Parathyroid adenoma (tissue), 2 donors: ENCODE data around the gene SPATS2.

Experiments used
- H2AFZ ChIP-seq: fragments of 300-600 bp; sonication (generic); one replicate; pipeline ENCODE4 v1.7.0; 2017; ENCODE audit warnings: antibody characterized with exemption, mild to moderate bottlenecking
- H3K27ac ChIP-seq: fragments of 300-600 bp; sonication (generic); one replicate; pipeline ENCODE4 v1.7.0; 2017
- H3K27me3 ChIP-seq: fragments of 300-600 bp; sonication (generic); one replicate; pipeline ENCODE4 v1.7.0; 2017; ENCODE audit warnings: low read length; ENCODE audit not compliant: control insufficient read depth, insufficient read depth
- H3K36me3 ChIP-seq: fragments of 300-600 bp; sonication (generic); one replicate; pipeline ENCODE4 v1.7.0; 2017; ENCODE audit warnings: low read length; ENCODE audit not compliant: control insufficient read depth, insufficient read depth
- H3K4me1 ChIP-seq: fragments of 300-600 bp; sonication (generic); one replicate; pipeline ENCODE4 v1.7.0; 2017; ENCODE audit warnings: control low read depth
- H3K4me2 ChIP-seq: fragments of 300-600 bp; sonication (generic); one replicate; pipeline ENCODE4 v1.7.0; 2017; ENCODE audit warnings: low read length
- H3K4me3 ChIP-seq: fragments of 300-600 bp; sonication (generic); one replicate; pipeline ENCODE4 v1.7.0; 2017; ENCODE audit warnings: low read depth, low read length
- H3K79me2 ChIP-seq: fragments of 300-600 bp; sonication (generic); one replicate; pipeline ENCODE4 v1.7.0; 2017; ENCODE audit warnings: control low read depth
- H3K9ac ChIP-seq: fragments of 300-600 bp; sonication (generic); one replicate; pipeline ENCODE4 v1.7.0; 2017; ENCODE audit warnings: mild to moderate bottlenecking
- H3K9me3 ChIP-seq: fragments of 300-600 bp; sonication (generic); one replicate; pipeline ENCODE4 v1.7.0; 2017; ENCODE audit warnings: low read length; ENCODE audit not compliant: control insufficient read depth
- TF ChIP-seq, protein P1 (sequence below): fragments of 300-600 bp; sonication (generic); IDR thresholded peaks from one replicate; pipeline ENCODE4 v1.7.0; 2017; ENCODE audit warnings: antibody characterized with exemption, mild to moderate bottlenecking
- donor health status: primary hyperparathyroidism.

Gene SPATS2

DNA sequence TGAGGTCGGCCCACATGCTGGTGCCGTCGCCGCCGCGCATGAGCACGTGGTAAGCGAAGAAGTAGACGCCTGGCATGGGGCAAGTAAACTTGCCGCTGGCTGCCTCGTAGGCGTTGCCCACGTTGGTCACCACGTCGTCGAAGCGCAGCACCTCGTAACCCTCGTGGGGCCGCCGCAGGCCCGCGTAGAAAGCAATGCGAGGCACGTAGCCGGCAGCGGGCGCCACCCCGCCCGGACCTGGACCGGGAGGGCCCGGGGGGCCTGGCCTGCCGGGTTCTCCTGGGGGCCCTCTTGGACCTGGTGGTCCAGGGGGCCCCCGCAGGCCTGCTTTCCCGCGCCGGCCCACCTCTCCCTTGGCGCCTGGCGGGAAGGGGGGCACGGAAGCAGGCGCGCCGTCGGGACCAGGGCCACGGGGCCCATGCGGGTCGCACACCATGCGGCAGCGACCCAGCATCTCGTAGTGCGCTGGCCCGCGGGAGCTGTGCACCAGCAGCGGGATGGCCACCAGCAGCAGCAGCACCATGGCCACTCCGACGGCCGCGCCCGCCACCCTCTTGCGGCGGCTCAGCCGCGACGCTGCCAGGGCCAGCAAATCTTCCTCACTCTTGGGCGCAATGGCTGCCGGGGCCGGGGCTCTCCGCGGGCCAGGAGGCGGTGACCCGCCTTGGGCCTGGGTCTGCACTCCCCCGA is 31.2 kb upstream of the SPATS2 start:
- no peaks in the 10 kb centered on the region for H3K27me3 ChIP-seq

DNA sequence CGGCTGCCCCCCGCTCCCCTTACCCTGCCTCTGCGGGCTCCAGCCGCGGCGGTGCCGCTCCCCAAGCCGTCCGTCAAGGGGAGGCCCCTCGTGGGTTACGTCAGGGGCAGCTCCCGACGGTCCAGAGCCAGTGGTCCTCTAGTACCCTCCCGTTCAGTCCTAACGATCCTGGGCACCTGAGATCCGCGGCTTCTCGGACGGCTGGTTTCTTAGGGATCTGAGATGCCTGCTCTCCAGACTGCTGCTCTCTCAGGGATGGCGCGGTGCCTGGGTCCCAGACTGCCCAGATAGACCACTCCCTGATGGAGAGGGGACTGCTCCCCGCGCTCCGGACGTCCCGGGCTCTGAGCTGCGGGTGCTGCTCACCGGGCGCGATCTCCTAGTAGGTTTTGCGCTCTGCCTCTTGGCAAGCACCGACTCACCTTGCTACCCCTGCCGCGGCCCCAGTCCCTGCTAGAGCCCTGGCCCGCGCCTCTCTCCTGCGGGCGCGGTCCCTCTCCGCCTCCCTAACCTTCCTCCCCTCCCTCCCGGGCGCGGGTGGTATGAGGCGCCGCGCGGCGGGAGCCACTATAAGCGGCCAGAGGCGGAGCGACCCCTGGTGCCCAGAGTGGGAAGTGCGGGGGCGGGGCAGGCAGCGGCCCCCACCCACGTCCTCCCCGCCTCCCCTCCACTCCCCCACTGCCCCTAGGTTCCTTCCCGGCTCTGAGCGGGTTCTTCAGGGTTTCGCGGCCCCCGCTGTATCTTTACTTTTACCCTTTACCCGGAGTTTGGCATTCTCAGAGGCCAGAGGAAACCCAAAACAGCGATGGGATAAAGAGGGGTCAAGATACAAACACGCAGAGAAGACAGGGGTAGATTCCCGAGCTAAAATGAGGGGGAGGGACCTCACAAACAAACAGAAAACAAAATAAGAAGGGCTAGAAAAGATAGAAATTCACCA is 30.3 kb upstream of the SPATS2 start, which contains the start of gene C1QL4:
TSS of gene C1QL4 (minus strand) at position 544 of the 940 bp plus-strand sequence. CDS start 711 bp downstream, outside the sequence.
- Histone ChIP-seq H3K9ac (no peak within 1 kb of the TSS), H3K4me2 (peak within 1 kb of the TSS; percentile 86), H3K9me3 (no peaks in the 10 kb centered on the region), H3K36me3 (no peaks in the 10 kb centered on the region), H3K27me3 (no peaks in the 10 kb centered on the region), H3K4me1 (peaks cover 9% of the 10 kb centered on the region), H3K79me2 (no peaks in the 10 kb centered on the region), H3K27ac (no peak within 1 kb of the TSS), H3K4me3 (peak within 1 kb of the TSS; percentile 50), H2AFZ (peak within 1 kb of the TSS; percentile 85)
- TF ChIP-seq, protein P1, sequence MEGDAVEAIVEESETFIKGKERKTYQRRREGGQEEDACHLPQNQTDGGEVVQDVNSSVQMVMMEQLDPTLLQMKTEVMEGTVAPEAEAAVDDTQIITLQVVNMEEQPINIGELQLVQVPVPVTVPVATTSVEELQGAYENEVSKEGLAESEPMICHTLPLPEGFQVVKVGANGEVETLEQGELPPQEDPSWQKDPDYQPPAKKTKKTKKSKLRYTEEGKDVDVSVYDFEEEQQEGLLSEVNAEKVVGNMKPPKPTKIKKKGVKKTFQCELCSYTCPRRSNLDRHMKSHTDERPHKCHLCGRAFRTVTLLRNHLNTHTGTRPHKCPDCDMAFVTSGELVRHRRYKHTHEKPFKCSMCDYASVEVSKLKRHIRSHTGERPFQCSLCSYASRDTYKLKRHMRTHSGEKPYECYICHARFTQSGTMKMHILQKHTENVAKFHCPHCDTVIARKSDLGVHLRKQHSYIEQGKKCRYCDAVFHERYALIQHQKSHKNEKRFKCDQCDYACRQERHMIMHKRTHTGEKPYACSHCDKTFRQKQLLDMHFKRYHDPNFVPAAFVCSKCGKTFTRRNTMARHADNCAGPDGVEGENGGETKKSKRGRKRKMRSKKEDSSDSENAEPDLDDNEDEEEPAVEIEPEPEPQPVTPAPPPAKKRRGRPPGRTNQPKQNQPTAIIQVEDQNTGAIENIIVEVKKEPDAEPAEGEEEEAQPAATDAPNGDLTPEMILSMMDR: peak; percentile 98

More for the DNA sequence above, 31.2 kb upstream of the SPATS2 start:
- H3K79me2 ChIP-seq: no peaks in the 10 kb centered on the region
- H3K27ac ChIP-seq: no peak overlapping the region
- H3K4me2 ChIP-seq: no peak overlapping the region
- no peak overlapping the region for H3K4me3 ChIP-seq
- no peaks in the 10 kb centered on the region for H3K36me3 ChIP-seq
- peak overlapping the region; percentile 85 for H2AFZ ChIP-seq
- TF ChIP-seq, protein P1: no peak
- H3K9me3 ChIP-seq: no peaks in the 10 kb centered on the region
- peaks cover 9% of the 10 kb centered on the region for H3K4me1 ChIP-seq
- no peak overlapping the region for H3K9ac ChIP-seq

DNA sequence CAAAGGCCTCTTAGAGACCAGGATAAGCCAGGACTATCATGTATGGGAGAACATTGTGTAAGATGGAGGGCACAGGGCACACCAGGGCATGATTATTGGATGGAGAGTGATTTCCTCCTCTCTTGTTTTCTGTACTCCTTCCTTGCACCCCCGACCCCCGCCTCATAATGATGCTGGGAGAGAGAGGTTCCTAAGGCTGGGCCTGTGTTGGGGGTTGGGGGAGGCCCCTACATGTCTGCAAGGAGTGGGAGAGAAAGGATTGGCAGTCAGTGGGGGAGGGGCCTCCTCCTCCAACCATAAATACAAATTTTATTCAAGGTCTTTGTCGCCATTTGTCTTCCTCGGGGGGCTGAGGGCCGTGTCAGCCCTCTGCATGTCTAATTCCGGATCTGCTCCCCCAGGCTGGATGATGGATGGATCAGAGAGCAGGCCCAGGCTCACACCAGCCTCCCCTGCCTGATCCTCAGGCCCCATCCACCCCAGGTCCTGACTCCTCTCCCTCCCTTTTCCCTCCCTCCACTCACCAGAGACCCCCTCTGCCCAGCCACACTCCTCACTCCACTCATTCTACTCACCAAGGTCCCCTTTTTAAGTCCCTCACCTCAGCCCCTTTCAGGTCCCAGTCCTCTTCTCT is 28.3 kb upstream of the SPATS2 start:
- Histone ChIP-seq H3K4me2 (no peak overlapping the region), H3K27me3 (no peaks in the 10 kb centered on the region), H3K36me3 (no peaks in the 10 kb centered on the region), H3K4me3 (no peak overlapping the region), H3K79me2 (no peaks in the 10 kb centered on the region), H2AFZ (no peak overlapping the region), H3K9me3 (no peaks in the 10 kb centered on the region), H3K9ac (no peak overlapping the region), H3K4me1 (peaks cover 17% of the 10 kb centered on the region), H3K27ac (no peak overlapping the region)
- TF ChIP-seq, protein P1: no peak

DNA sequence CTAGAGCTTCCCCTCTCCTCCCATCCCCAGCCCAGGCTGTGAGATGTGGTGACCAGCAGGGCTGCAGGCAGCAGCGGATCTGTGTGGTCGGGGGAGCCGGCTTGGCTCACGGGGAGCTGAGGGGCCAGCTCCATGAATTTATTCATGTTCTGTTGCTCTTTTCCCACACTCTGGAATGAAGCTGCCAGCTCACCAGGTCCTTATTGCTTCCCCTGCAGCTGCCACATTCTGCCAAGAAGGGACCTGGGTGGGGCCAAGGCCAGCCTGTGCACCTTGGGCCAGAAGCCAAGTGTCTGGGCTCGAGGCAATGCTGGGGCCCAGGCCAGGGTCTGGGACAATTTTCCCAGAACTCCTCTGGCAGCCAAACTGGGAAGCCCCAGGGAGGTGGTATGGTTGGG is 27.8 kb upstream of the SPATS2 start:
- no peaks in the 10 kb centered on the region for H3K36me3 ChIP-seq
- no peaks in the 10 kb centered on the region for H3K27me3 ChIP-seq
- TF ChIP-seq, protein P1: no peak
- H3K4me2 ChIP-seq: no peak overlapping the region
- H3K4me3 ChIP-seq: no peak overlapping the region
- H3K9me3 ChIP-seq: no peaks in the 10 kb centered on the region
- H3K9ac ChIP-seq: no peak overlapping the region
- no peaks in the 10 kb centered on the region for H3K79me2 ChIP-seq
- H3K4me1 ChIP-seq: peaks cover 17% of the 10 kb centered on the region
- no peak overlapping the region for H3K27ac ChIP-seq
- no peak overlapping the region for H2AFZ ChIP-seq
